Activated naive CD4-positive, alpha-beta T cell (primary cell): ENCODE data around the gene ABCC11.

Experiments
- DNase-seq, 4 experiments: peaks; one replicate each; lab custom pipeline; 2025; lab: John Stamatoyannopoulos, UW

Gene ABCC11

DNA sequence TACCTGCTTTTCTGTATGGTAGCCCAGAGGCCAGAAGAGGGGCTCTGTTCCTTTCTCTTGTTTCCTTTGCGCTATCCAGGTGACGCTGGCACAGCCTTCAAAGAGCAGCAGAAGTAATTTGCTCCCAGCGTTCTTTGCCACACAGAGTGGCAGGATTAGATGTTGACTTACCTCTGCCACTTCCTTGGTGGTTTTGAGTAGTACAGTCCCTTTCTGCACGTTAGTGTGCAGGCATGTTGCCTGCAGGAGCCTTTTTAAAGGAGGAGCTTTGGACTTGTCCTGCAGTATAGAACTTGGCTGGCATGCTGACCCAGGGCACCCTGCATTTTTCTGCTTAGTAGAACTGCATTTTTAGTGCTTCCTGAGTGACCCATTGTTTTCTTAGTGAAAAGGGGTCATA lies at the start of gene ABCC11:
ABCC11 (minus strand) TSS at position 229 of the 400 bp plus-strand sequence. CDS start 15,618 bp downstream, outside the sequence.
- DNase-seq, result no peak

GRCh38 chr16:48295488-48296281 lies 48.3 kb upstream of the ABCC11 start:
- no peak for DNase-seq

DNA sequence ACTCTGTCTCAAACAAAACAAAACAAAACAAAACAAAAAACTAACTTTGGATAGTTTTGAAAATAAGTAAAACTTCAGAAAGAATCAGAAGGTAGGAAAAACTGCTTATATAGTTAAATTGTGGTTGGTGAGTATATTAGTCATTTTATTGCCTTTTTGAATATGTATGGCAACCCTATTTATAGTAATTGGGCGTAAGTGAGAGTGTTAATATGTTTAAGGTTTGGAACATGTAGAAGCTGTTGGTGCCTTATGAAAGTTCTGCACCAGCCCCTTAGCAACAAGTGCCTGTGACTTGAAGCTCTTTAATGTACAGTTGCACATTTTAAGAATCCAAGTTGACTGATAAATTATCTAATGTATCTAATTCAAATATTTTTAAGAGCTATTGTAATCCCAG lies 47.4 kb upstream of the ABCC11 start:
- DNase-seq, result no peak

GRCh38 chr16:48292452-48292851 lies 45.1 kb upstream of the ABCC11 start:
- no peak for DNase-seq

DNA sequence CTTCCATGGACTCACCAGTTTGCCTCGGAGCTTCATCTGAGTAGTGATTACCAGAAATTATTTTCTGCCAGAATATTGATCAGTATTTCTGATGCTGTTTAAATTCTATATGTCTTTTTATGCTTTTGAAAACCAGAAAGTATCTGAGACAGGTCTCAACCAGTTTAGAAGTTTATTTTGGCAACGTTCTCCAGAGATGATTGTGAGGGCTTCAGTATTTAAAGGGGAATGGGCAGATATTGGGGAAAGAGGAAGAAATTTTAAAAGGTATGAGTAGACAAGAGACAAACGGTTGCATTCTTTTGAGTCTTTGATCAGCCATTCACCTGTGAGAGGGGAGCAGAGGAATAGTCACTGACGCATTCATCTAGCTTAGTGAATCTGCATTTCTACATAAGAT lies 44.4 kb upstream of the ABCC11 start:
- no peak for DNase-seq

GRCh38 chr16:48291303-48291702 lies 44.0 kb upstream of the ABCC11 start:
- DNase-seq, result no peak

DNA sequence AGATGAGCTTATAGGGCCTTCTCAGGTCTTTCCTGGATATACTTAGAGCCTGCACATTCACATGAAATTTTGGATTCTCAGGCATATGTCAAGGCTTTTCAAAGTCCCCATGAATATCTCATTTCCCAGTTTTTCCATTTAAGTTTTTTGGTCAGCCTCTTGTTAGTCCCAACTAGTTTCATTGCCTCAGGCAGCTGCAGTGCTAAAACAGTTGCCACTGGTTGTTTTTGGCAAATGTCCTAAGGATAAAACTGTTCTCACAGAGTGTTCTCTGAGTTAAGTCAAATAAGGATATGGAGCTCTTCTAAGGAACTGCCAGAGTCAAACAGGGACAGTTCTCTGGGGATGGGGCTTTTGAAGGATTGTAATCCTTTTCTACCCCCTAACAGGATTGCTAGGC lies 39.9 kb upstream of the ABCC11 start:
- no peak for DNase-seq

- no peak for DNase-seq
Measured at GRCh38 chr16:48284772-48285409, 37.6 kb upstream of the ABCC11 start.

GRCh38 chr16:48282636-48283263 lies 35.4 kb upstream of the ABCC11 start:
- no peak for DNase-seq

GRCh38 chr16:48280546-48280945 lies 33.2 kb upstream of the ABCC11 start:
- no peak for DNase-seq

- DNase-seq, result no peak
Measured at GRCh38 chr16:48279199-48279598, 31.9 kb upstream of the ABCC11 start.

GRCh38 chr16:48277158-48277557 lies 29.8 kb upstream of the ABCC11 start:
- DNase-seq, result no peak

DNA sequence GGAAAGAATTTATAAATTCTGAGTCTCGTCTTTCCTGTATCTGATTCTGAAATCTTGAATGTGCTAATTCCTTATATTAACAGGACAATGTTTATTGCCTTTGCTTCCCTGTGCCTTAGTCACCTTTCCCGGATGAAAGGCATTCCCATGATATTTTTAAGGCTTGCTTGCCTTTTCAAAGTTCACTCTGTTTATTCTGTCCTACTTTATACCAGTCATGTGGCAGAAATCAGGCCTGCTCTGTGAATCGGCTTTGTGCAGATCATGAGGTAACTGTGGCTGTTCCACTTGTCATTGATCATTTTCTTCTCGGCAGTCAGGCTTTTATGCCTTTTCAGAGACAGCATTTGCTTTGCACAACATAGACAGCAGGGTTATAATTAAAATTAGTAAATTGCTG lies 28.8 kb upstream of the ABCC11 start:
- DNase-seq, result no peak

- DNase-seq, result no peak
Measured at GRCh38 chr16:48274476-48274875, 27.1 kb upstream of the ABCC11 start.

GRCh38 chr16:48272837-48273421 lies 25.6 kb upstream of the ABCC11 start:
- DNase-seq, result no peak

- DNase-seq, result no peak
Measured at GRCh38 chr16:48271728-48272127, 24.4 kb upstream of the ABCC11 start.

GRCh38 chr16:48269011-48269410 lies 21.7 kb upstream of the ABCC11 start:
- no peak for DNase-seq

DNA sequence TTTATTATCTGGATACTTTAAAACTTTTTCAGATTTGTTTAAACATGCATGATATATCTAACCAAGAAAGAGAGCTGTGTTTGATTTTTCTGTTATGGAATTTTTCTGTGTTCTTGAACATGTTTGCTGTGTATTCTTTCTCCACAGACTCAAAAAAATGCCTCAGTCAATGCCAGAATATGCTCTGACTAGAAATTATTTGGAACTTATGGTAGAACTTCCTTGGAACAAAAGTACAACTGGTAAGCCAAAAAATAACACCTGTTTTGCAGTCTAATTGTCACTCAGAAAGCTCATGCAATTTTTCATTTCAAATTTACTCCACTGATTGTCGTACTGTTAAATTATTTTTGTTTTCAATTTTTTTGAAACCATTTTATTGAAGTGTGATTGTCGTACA lies 15.3 kb upstream of the ABCC11 start:
- no peak for DNase-seq

- no peak for DNase-seq
Measured at GRCh38 chr16:48261569-48261968, 14.2 kb upstream of the ABCC11 start.

GRCh38 chr16:48256579-48257177 lies 9.3 kb upstream of the ABCC11 start:
- no peak for DNase-seq

- no peak for DNase-seq
Measured at GRCh38 chr16:48252013-48252412, 4.7 kb upstream of the ABCC11 start.

DNA sequence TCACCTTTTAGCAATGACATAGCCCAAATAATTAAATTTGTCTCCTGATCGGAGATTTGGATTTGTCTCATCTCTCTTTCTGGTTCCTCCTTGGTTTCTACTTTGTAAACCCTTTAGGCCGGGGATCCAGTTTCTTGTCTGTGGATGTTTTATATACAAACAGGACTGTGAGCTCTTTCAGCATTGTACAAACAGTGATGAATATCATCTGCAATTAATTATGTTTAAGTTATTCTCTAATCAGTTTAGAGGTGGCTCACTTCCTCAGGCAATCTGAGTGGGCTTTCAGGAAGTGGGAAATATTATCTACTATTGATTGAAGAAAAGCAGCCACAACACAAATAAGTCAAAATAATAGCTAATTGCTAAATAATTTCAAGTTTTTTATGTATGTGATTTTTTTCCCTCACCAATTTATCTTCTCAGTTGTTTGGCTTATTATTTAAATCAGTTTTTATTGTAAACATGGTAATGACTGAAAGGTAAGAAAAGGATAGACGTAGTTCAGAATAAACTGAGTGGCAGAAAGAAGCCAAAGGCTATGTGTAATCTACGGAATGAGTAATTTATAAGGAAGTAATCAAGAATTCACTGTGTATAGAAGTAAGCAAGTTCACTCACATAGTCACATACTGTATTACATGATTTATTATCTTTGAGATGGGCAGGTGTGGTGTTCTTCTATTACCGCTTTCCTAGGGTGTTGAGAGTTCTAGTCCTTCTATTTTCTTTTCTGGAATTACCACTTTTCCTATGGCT lies 3.4 kb upstream of the ABCC11 start:
- no peak for DNase-seq
